Heart right ventricle (tissue), 16 donors: ENCODE data around the gene RSKR. TPM values are rescaled to one million over a fixed set of nuclear protein-coding genes. Genes with fewer than 3 reads are reported as not detected.

ENCODE experiments used
- ATAC-seq, 8 donors: fragments of 200-7000 bp; cut with Tn5 transposase; one replicate each; pipeline ENCODE4 v1.9.1; 2020; ENCODE audit warnings: mild to moderate bottlenecking in 8 of 8, moderate library complexity in 8 of 8, moderate number of reproducible peaks in 1 of 8
- DNase-seq, 2 donors: peaks; one replicate each; pipeline ENCODE4 v3.0.0-alpha.2; 2020
- H3K27ac ChIP-seq, 10 donors: fragments of 200-600 bp; sonication (generic) in 2 of 10; one replicate each; pipeline versions ENCODE4 v1.5.0 to v1.8.0; 2020 to 2022; ENCODE audit warnings: mild to moderate bottlenecking in 3 of 10
- H3K27me3 ChIP-seq, 7 donors: fragments of 200-600 bp; one replicate each; pipeline ENCODE4 v1.8.0; 2021 to 2022; ENCODE audit warnings: mild to moderate bottlenecking in 2 of 7
- H3K36me3 ChIP-seq, 9 donors: fragments of 200-600 bp; sonication (generic) in 1 of 9; one replicate each; pipeline versions ENCODE4 v1.5.0 to v1.8.0; 2020 to 2022; ENCODE audit warnings: mild to moderate bottlenecking in 2 of 9
- H3K4me1 ChIP-seq, 9 donors: fragments of 200-600 bp; sonication (generic) in 1 of 9; one replicate each; pipeline versions ENCODE4 v1.5.0 to v1.8.0; 2020 to 2022; ENCODE audit warnings: mild to moderate bottlenecking in 4 of 9
- H3K4me3 ChIP-seq, 10 donors: fragments of 200-600 bp; sonication (generic) in 2 of 10; one replicate each; pipeline versions ENCODE4 v1.5.0 to v1.8.0; 2020 to 2022; ENCODE audit warnings: mild to moderate bottlenecking in 7 of 10, moderate library complexity in 2 of 10
- H3K9me3 ChIP-seq, 11 donors: fragments of 200-600 bp in 10 of 11; sonication (generic) in 2 of 11; one replicate each; pipeline versions ENCODE4 v1.5.0 to v1.8.0; 2013 to 2022; ENCODE audit warnings: mild to moderate bottlenecking in 2 of 11, control low read depth in 1 of 11, moderate library complexity in 1 of 11
- CTCF ChIP-seq, 9 donors: fragments of 200-600 bp; sonication (generic) in 2 of 9; IDR thresholded peaks; one replicate each; pipeline versions ENCODE4 v1.5.0 to v1.8.0; 2021 to 2022; ENCODE audit warnings: antibody characterized with exemption in 9 of 9, mild to moderate bottlenecking in 5 of 9, moderate library complexity in 1 of 9
- WGBS, 2 donors: extraction: QIAGEN DNeasy Blood & Tissue Kit; methylation state at CpG; one replicate each; pipeline ENCODE4 v1.1.7; 2013; ENCODE audit warnings: inconsistent platforms in 1 of 2; 5-methylcytosine and 5-hydroxymethylcytosine counted together
- intact Hi-C, 10 donors: fragments of 100-400 bp; cut with DNase I; formaldehyde crosslinking; loops; one replicate each; pipeline versions ENCODE4 v1.11.1 to v1.14.2; 2022
- polyA plus RNA-seq, 2 donors: library from polyadenylated mRNA; stranded (reverse); fragments of 200-250 nt; gene quantifications; one replicate each; pipeline ENCODE4 v1.2.3, GENCODE V29; 2013
- total RNA-seq, 10 donors: library from RNA; stranded (reverse); fragmentation: NEBNext Ultra II Directional in 3 of 10; extraction: Animal tissue kit (Norgen Biotek cat#: 25700) in 3 of 10; gene quantifications; one replicate each; pipeline versions ENCODE4 v1.2.1 to v1.2.4, GENCODE V29; 2021 to 2023
- donor health status: Arrhythmogenic right ventricular cardiomyopathy.
- donor health status: ischemic (EF 13 %, LVEDD 7.1; RV severe dilation, severe dysfunction).
- donor health status: healthy with polysubstance abuse.
- donor health status: DM: no; HTN: yes; CAD: no.
- donor health status: DM: no; HTN: no; CAD: no.
- donor health status: ischemic (EF 25% LVEDD 6.9; RV normal size, moderate dysfunction).
- donor health status: ischemic (EF 25% LVEDD 5.7; RV mildly dilated, moderate dysfunction).
- donor health status: healthy.
- donor health status: DM: yes; HTN: yes; CAD: no.
- donor health status: Ischemic cardiomyopathy.
- donor health status: ischemic (EF 35%, LVEDD 5.7; RV mildly dilated, moderate dysfunction).
- donor health status: nonischemic (EF 11% LVEDD 7.7; RV severe dilation, severe dysfunction).
- donor health status: DM: yes; HTN: yes; CAD: no.
- donor health status: PGD.
- donor health status: ischemic (EF 29% LVEDD 5.4; RV normal size, mild dysfunction).
- donor health status: nonischemic (EF 23%, LVEDD 6.1; RV moderate dilation, normal function).

Gene RSKR
- total and polyA plus RNA-seq, 12 donors: 2.1 to 8.7 (median 4.1) TPM

- ATAC-seq (no peak), DNase-seq (no peak)
- no peak overlapping the region for H3K4me3 ChIP-seq
- no peak for TF ChIP-seq CTCF (IDR thresholded peaks at IDR 0.05)
- intact Hi-C loops: loop anchor here in 2 of 10 donors (5.0 to 10.0 kb wide), 2 partner anchors 61 to 119 kb away; partner anchors contain the start of gene UNC119 (in 1 of the 2)
- no peaks in the 10 kb centered on the region for H3K4me1 ChIP-seq
- 83 to 86% methylated on average over 7 of the region's 7 CpGs for WGBS, 2 donors
- H3K27ac ChIP-seq: no peak overlapping the region
- peaks cover 11 to 100% (median 72%) of the 10 kb centered on the region in 9 donors for H3K36me3 ChIP-seq
- H3K27me3 ChIP-seq: no peaks in the 10 kb centered on the region
- H3K9me3 ChIP-seq: no peaks in the 10 kb centered on the region
Measured at GRCh38 chr17:28616281-28616680, 2.3 kb upstream of the RSKR start.

GRCh38 chr17:28615260-28615940 lies 1.4 kb upstream of the RSKR start:
- Histone ChIP-seq H3K4me3 (no peak overlapping the region), H3K4me1 (no peaks in the 10 kb centered on the region), H3K9me3 (no peaks in the 10 kb centered on the region), H3K27me3 (no peaks in the 10 kb centered on the region), H3K36me3 (peaks cover 11 to 100% (median 63%) of the 10 kb centered on the region in 9 donors), H3K27ac (no peak overlapping the region)
- no peak for TF ChIP-seq CTCF (IDR thresholded peaks at IDR 0.05)
- peak in 1 of 8 donors; percentile 40 for ATAC-seq
- WGBS, 2 donors: 80 to 82% methylated on average over 4 of the region's 4 CpGs
- intact Hi-C loops: loop anchor here in 2 of 10 donors (5.0 to 10.0 kb wide), 2 partner anchors 61 to 118 kb away; partner anchors contain the start of gene UNC119 (in 1 of the 2)
- DNase-seq: no peak

GRCh38 chr17:28612936-28613872 lies 781 bp downstream of the RSKR start:
- peaks cover 0 to 99% (median 43%) of the 10 kb centered on the region in 9 donors for H3K36me3 ChIP-seq

More at GRCh38 chr17:28612936-28613872, 781 bp downstream of the RSKR start:
- H3K27me3 ChIP-seq: no peaks in the 10 kb centered on the region
- no peak overlapping the region for H3K27ac ChIP-seq
- H3K4me1 ChIP-seq: no peaks in the 10 kb centered on the region
- no peak overlapping the region for H3K4me3 ChIP-seq
- ATAC-seq (peak in 6 of 8 donors; percentile 25 to 62 (median 44)), DNase-seq (peak in 1 of 2 donors; percentile 37)
- no peaks in the 10 kb centered on the region for H3K9me3 ChIP-seq
- whole genome bisulfite sequencing, 2 donors: 77 to 82% methylated on average over 6 of the region's 6 CpGs
- peak; percentile 43 to 77 (median 71) for TF ChIP-seq CTCF (IDR thresholded peaks at IDR 0.05)
- intact Hi-C loops: loop anchor here in 9 of 10 donors (1.0 to 10.0 kb wide), 8 partner anchors 58 to 121 kb away; partner anchors contain the start of gene UNC119 (in 2 of the 9)
